ENCODE measurements around the gene SH3BGRL. TPM values are rescaled to one million over a fixed set of nuclear protein-coding genes. Genes with fewer than 3 reads are reported as not detected.
A peak's percentile ranks its signal among the peaks of the same experiment; 100 is the strongest.

SH3BGRL gene
- total RNA-seq, 1 donor from 2014 or later, result 121 TPM

DNA sequence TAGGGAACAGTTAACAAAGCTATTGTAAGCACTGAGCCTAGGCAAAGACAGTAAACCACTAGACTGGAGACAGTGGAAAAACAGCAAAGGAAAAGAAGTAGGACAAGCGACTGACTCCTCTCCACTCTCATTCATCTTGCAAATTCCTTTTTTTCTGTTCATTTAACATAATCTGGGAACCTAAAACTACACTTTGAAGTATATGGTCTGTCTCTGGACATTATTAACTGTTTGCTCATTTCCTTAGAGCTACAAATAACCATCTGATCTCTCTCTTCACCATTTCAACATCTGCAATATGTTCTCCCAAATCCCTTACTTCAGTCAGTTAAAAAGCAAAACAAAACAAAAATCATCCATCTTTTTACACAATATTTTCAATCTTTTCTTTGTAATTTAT lies 831 bp upstream of the SH3BGRL start:
- no peak for DNase-seq (ENCODE audit: extremely low spot score in 2 of 2)
- TF ChIP-seq POLR2A (IDR thresholded peaks at IDR 0.05), result no peak
- no peak for TF ChIP-seq POLR2AphosphoS5 (IDR thresholded peaks at IDR 0.05; ENCODE audit: insufficient read depth in 1 of 2, low read depth in 1 of 2)
- TF ChIP-seq, protein P1, sequence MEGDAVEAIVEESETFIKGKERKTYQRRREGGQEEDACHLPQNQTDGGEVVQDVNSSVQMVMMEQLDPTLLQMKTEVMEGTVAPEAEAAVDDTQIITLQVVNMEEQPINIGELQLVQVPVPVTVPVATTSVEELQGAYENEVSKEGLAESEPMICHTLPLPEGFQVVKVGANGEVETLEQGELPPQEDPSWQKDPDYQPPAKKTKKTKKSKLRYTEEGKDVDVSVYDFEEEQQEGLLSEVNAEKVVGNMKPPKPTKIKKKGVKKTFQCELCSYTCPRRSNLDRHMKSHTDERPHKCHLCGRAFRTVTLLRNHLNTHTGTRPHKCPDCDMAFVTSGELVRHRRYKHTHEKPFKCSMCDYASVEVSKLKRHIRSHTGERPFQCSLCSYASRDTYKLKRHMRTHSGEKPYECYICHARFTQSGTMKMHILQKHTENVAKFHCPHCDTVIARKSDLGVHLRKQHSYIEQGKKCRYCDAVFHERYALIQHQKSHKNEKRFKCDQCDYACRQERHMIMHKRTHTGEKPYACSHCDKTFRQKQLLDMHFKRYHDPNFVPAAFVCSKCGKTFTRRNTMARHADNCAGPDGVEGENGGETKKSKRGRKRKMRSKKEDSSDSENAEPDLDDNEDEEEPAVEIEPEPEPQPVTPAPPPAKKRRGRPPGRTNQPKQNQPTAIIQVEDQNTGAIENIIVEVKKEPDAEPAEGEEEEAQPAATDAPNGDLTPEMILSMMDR (IDR thresholded peaks at IDR 0.05), result no peak
- Histone ChIP-seq H3K36me3 (no peaks in the 10 kb centered on the region), H3K27ac (peak overlapping the region; percentile 73), H3K9me3 (no peaks in the 10 kb centered on the region), H3K4me3 (peak overlapping the region; percentile 46 to 58), H3K4me1 (peaks cover under 1% of the 10 kb centered on the region), H3K27me3 (no peaks in the 10 kb centered on the region)
- intact Hi-C loops (cut with DNase I), result no loop called here

DNA sequence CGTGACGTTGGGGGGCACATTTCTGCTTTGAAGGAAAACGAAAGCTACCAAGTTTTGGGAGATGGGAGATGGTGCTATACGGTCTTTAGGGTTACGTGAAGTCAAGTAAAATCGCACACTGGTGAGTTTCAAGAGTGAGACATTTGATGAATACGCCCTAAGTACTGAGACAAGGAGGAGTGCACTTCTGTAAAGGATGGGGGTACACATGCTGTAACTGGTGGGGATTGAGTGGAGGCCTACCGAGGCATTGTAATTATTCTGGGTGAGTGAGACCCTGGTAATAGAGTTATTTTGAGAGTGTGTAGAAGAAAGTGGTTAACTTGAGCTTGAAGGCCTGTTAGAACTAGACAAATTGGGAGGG lies 536 bp downstream of the SH3BGRL start:
- Histone ChIP-seq H3K9me3 (no peaks in the 10 kb centered on the region), H3K27me3 (no peaks in the 10 kb centered on the region), H3K4me1 (peaks cover 9% of the 10 kb centered on the region), H3K27ac (peak overlapping the region; percentile 73), H3K4me3 (peak overlapping the region; percentile 46 to 58), H3K36me3 (no peaks in the 10 kb centered on the region)
- TF ChIP-seq POLR2AphosphoS5 (IDR thresholded peaks at IDR 0.05; ENCODE audit: insufficient read depth in 1 of 2, low read depth in 1 of 2), result no peak
- TF ChIP-seq, protein P1 (IDR thresholded peaks at IDR 0.05), result no peak
- no peak for TF ChIP-seq POLR2A (IDR thresholded peaks at IDR 0.05)
- DNase-seq (ENCODE audit: extremely low spot score in 2 of 2), result no peak
- intact Hi-C loops (cut with DNase I), result no loop called here

DNA sequence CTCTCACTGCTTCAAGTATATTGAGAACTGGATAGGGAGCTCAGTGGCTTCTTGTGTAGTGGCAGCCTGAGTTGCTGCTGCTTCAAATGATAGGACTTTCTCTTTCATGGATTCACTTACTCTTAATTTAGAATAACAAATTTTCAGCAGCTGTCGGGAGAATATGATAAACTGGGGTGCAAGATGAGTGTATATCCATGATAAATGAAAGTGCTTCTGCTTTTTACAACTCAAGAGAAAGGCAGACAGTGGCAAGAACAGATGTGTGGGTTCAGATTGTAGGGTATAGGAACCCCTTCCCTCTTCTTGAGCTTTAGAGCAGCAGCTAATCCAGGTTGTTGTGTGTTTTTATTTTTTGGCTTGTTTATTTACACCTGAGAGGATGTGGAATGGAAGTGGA lies 1.0 kb downstream of the SH3BGRL start:
- Histone ChIP-seq H3K4me1 (peaks cover 9% of the 10 kb centered on the region), H3K4me3 (peak overlapping the region; percentile 46 to 58), H3K27ac (peak overlapping the region; percentile 73), H3K9me3 (no peaks in the 10 kb centered on the region), H3K36me3 (no peaks in the 10 kb centered on the region), H3K27me3 (no peaks in the 10 kb centered on the region)
- intact Hi-C loops (cut with DNase I), result no loop called here
- TF ChIP-seq, protein P1 (IDR thresholded peaks at IDR 0.05), result no peak
- TF ChIP-seq POLR2A (IDR thresholded peaks at IDR 0.05), result no peak
- no peak for TF ChIP-seq POLR2AphosphoS5 (IDR thresholded peaks at IDR 0.05; ENCODE audit: insufficient read depth in 1 of 2, low read depth in 1 of 2)
- DNase-seq (ENCODE audit: extremely low spot score in 2 of 2), result no peak

DNA sequence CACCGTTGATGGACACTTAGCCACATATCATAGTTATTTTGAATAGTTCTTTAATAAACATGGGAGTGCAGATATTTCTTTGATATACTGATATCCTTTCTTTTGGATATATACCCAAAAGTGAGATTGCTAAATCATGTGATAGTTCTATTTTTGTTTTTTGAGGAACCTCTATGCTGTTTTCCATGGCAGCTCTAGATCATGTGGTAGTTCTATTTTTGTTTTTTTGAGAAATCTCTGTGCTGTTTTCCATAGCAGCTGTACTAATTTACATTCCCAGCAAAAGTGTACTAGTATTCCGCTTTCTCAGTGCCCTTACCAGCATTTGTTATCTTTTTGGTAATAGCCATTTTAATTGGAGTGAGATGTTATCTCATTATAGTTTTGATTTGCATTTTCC lies 3.6 kb downstream of the SH3BGRL start:
- Histone ChIP-seq H3K27ac (no peak overlapping the region), H3K9me3 (no peaks in the 10 kb centered on the region), H3K36me3 (no peaks in the 10 kb centered on the region), H3K4me3 (no peak overlapping the region), H3K27me3 (no peaks in the 10 kb centered on the region), H3K4me1 (peaks cover 9% of the 10 kb centered on the region)
- no peak for DNase-seq (ENCODE audit: extremely low spot score in 2 of 2)
- TF ChIP-seq, protein P1 (IDR thresholded peaks at IDR 0.05), result no peak
- TF ChIP-seq POLR2AphosphoS5 (IDR thresholded peaks at IDR 0.05; ENCODE audit: insufficient read depth in 1 of 2, low read depth in 1 of 2), result no peak
- no peak for TF ChIP-seq POLR2A (IDR thresholded peaks at IDR 0.05)
- intact Hi-C loops (cut with DNase I), result no loop called here

- H3K4me3 ChIP-seq, result no peak overlapping the region
- no peaks in the 10 kb centered on the region for H3K27me3 ChIP-seq
- H3K9me3 ChIP-seq, result no peaks in the 10 kb centered on the region
- no peak for DNase-seq (ENCODE audit: extremely low spot score in 2 of 2)
- H3K27ac ChIP-seq, result no peak overlapping the region
- intact Hi-C loops (cut with DNase I), result no loop called here
- no peak for TF ChIP-seq POLR2AphosphoS5 (IDR thresholded peaks at IDR 0.05; ENCODE audit: insufficient read depth in 1 of 2, low read depth in 1 of 2)
- no peaks in the 10 kb centered on the region for H3K36me3 ChIP-seq
- H3K4me1 ChIP-seq, result peaks cover 9% of the 10 kb centered on the region
Measured at GRCh38 chrX:81206476-81206875, 4.6 kb downstream of the SH3BGRL start.

Measured in vagina (tissue), 2 donors.